A673 (cell line): ENCODE results near the gene PRR15.

Source experiments
- CTCF ChIP-seq: fragments of 300-800, 200-600 bp; sonication (generic); conservative IDR thresholded peaks from 2 replicates; pipeline ENCODE4 v1.5.1; 2017; ENCODE audit warnings: low read depth, mild to moderate bottlenecking, antibody characterized with exemption, low read length, moderate library complexity, mixed read lengths
- EZH2 ChIP-seq: fragments of 200-600 bp; sonication (generic); IDR thresholded peaks from 2 replicates; pipeline ENCODE4 v1.6.1; 2017; ENCODE audit warnings: borderline replicate concordance, low read depth, mild to moderate bottlenecking, mixed read lengths, antibody characterized with exemption, low read length; ENCODE audit not compliant: poor library complexity, severe bottlenecking

GRCh38 chr7:29610086-29610485 lies 46.5 kb downstream of the PRR15 start:
- TF ChIP-seq CTCF (no peak), EZH2 (no peak)
